HG03097 (cell line): ENCODE measurements around the gene ZNF816.
"Not testable (repeated sequence)": the region's sequence is repeated elsewhere in the genome, so short reads cannot be mapped to it uniquely, and the experiment has no call there.

Source experiments
- ATAC-seq: cut with Tn5 transposase; IDR thresholded peaks from one replicate; pipeline ENCODE4 v1.9.1; 2021; ENCODE audit not compliant: unreplicated experiment, low FRiP score

Gene ZNF816

DNA sequence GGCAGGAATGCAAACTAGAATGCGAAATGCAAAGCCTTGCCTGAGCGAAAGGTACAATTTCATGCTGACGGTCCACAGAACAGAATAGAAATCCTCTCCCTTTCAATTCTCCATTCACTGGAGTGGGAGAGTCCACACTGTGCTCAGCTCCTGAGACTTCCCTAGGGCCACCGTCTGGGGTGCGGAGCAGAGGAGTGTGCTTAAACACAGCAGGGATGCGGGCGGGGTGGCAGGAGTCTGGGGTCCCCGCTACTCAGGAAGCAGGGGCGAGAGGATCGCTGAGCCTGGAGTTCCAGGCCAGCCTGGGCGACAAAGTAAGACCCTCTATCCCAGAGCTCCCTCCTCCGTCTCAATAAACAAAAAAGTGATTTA lies 552 bp upstream of the ZNF816 start:
- ATAC-seq = no peak

DNA sequence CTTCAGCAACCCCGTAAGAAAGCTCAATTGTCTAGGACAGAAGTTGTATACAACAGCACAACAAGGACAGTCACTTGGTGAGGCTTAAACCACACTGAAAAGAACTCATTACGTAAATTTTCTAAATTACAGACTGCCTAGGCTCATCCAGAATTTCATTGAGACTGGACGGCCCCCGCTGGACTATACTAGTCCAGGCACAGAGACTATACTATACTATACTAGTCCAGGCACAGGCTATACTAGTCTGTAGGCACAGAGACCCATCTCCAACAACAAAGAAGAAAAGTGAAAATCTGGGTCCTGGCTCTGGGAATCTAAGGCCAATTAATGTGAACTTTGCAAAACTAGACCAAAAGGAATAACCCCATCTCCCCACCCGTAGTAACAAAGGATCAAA lies 700 bp downstream of the ZNF816 start:
- no peak for ATAC-seq

DNA sequence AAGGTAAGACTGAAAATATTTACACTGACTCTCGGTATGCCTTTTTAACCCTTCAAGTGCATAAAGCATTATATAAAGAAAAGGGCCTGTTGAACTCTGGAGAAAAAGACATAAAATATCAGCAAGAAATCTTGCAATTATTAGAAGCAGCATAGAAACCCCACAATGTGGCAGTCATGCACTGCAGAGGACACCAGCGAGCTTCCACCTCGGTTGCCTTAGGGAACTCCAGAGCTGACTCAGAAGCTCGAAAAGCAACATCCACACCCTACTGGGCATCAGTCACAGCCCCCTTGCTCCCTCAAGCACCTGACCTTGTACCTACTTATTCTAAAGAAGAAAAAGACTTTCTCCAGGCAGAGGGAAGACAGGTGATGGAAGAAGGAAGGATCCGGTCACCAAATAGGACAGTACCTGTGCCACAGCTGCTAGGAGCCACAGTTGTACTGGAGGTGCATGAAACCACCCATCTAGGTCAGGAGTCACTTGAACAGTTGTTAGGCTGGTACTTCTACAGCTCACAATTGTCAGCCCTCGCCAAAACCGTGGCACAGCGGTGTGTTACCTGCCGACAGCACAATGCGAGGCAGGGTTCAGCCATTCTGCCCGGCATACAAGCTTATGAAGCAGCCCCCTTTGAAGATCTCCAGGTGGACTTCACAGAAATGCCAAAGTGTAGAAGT lies 2.9 kb downstream of the ZNF816 start:
- no peak for ATAC-seq

DNA sequence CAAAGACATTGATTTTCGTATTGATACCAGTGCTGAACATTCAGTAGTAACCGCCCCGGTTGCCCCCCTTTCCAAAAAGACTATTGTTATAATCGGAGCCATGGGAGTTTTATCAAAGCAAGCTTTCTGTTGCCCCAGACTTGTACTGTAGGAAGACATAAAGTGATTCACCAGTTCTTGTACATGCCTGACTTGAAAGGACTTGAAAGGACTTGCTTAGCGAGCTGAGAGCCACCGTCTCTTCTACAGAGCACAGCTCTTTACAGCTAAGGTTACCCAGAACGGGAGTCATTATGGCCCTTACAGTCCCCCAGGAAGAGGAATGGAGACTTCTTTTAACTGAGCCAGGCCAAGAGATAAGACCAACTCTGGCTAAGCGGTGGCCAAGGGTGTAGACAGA lies 5.1 kb downstream of the ZNF816 start:
- no peak for ATAC-seq

DNA sequence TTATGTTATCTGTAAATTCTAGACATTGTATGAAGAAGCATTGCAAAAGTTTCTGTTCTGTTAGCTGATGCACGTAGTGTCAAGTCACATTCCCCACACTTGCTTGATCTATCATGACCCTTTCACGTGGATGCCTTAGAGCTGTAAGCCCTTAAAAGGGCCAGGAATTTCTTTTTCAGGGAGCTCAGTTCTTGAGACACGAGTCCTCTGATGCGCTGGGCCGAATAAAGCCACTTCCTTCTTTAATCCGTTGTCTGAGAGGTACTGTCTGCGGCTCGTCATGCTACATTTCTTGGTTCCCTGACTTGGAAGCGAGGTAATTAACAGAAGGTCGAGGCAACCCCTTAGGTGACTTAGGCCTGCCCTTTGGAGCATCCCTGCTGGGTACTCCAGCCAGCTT lies 5.8 kb downstream of the ZNF816 start:
- ATAC-seq = no peak

DNA sequence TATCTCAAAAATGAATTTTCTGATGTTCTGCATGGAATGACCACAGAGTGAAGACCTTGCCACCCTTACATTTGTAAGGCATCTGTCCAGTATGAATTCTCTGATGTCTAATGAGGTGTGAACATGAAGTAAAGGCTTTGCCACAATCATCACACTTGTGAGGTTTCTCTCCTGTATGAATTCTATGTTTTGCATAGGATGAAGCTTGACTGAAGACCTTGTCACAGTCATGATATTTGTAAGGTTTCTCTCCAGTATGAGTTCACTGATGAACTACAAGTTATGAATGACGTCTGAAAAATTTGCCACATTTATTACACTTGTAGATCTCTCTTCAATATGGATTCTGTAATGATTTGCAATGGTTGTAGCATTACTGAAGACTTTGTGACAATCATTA lies 13.3 kb downstream of the ZNF816 start:
- no peak for ATAC-seq

DNA sequence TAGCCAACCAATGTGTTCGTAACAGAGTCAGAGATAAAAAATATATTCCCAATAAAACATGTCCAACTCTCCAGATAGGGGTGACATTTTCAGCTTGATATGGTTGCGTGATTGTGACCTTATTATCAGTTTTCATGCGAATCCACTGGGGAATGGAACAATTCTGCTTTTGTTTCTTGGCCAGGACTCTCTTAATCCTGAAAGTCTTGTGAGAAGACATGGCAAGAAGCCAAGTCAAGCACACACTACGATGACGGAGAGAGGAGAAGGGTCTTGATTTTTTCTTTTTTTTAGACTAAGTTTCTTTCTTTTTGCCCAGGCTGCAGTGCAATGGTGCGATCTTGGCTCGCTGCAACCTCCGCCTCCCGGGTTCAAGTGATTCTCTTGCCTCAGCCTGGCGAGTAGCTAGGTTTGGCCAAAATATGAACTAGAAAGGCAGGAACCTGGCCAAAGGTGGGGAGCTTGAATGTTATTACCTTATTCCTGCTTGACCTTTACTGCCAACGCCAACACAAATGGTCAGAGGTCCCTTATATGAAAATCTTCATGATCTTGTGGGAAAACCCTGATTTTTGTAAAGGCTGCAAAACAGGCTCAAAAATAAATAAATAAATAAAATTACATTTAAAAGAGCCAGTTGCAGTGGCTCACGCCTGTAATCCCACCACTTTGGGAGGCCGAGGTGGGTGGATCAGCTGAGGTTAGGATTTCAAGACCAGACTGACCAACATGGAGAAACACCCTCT lies 14.5 kb downstream of the ZNF816 start:
- ATAC-seq = no peak

DNA sequence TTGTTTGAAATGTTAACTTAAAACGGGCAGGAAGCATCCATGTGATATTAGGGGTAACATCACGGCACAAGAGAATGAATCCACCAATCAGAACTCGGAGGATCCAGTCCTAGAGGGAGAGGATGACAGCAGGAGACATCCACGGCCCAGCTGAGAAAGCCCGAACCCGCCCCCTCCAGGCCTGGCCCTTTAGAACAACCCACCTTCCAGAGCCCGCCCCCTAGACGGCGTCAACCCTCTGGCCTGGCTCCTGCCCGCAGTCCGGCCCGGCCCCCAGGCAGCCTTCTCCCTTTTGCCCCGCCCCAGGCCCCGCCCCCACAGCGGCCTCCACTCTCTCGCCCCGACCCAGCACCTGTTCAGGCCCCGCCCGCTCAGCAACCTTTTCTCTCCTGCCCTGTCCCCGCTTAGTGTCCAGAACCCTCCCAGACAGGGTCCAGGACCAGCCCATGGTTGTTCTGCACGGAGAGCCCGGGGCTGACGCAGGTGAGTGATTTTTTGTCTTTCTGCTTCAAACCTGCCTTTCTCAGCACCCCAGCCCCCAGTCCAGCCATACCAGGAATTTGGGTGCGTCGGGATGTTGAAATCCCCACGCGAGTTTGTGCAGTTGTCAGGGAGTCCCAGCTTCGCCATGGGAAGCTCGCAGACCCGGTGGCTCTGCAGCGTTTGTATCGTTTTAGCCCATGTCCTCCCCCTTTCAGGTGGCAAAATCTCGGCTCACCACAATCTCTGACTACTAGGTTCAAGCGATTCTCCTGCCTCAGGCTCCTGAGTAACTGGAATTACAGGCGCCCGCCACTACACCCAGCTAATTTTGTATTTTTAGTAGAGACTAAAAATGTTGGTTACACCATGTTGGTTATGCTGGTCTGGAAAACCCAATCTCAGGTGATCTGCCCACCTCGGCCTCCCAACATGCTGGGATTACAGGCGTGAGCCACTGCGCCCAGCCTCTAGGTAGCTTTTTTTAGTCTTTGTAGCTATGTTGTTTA lies 16.1 kb downstream of the ZNF816 start:
- no peak for ATAC-seq

DNA sequence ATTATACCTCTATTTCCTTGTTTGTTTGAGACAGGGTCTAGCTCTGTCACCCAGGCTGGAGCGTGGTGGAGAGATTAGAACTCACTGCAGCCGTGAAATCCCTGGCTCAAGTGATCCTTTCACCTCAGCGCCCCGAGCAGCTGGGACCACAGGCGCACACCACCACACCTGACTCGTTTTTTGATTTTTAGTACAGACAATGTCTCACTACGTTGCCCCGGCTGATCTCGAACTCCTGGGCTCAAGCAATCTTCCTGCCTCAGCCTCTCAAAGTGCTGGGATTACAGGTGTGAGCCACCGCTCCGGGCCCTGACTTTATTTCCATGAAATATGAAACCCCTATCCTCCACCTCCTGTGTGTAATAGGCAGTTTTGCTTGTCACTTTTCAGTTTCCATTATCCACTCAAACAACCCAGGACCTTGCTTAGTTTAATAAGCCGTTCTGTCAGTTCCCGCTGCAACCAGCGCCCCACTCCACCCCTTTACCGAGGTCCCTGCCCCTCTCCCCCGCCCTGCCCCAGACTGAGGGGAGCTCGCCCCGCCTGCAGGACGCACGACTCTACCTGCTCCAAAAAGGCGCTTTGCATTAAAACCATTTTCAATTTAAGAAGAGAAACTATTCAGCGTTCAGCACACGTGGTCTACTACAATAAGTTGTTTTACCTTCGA lies 16.9 kb downstream of the ZNF816 start:
- no peak for ATAC-seq

DNA sequence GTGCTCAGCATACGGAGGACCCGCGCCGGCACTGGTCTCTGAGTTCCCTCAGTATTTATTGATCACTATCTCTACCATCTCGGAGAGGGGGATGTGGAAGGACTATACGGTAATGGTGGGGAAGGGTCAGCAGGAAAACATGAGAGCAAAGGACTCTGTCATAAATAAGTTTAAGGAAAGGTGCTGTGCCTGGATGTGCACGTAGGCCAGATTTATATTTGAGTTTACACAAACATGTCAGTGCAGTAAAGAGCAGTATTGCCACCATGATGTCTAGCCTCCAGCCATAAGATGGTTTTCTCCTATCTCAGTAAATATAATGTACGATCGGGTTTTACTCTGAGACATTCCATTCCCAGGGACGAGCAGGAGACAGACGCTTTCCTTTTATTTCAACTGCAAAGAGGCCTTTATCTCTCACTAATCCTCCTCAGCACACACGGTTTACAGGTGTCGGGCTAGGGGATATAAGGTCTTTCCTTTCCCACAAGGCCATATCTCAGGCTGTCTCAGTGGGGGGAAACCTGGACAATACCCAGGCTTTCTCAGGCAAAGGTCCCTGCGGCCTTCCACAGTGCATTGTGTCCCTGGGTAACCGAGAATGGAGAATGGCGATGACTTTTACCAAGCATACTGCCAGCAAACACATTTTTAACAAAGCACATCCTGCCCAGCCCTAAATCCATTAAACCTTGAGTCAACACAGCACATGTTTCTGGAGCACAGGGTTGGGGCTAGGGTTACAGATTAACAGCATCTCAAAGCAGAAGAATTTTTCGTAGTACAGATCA lies 17.8 kb downstream of the ZNF816 start:
- not testable (repeated sequence) for ATAC-seq

DNA sequence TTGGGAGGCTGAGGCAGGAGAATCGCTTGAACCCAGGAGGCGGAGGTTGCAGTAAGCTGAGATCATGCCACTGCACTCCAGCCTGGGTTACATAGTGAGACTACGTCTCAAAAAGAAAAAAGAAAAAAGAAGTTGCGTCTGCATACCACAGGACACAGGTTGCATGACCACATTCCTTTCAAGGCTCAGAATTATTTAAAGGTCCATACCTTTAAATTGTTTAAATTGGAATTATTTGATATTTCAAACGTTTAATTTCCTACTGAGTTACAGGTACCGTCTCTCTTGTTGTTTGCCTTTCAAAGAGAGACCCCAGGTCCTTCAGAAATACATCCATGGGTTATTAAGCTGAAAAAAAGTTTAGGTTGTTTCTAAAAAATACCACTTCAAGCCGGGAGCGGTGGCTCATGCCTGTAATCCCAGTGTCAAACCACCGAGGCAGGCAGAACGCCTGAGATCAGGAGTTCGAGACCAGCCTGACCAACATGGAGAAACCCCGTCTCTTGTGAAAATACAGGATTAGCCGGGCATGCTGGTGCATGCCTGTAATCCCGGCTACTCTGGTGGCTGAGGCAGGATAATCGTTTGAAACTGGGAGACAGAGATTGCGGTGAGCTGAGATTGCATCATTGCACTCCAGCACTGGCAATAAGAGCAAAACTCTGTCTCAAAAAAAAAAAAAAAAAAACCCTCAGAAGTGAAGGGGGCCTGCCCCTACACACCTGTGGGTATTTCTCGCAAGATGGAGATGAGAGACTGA lies 18.6 kb downstream of the ZNF816 start:
- no peak for ATAC-seq

DNA sequence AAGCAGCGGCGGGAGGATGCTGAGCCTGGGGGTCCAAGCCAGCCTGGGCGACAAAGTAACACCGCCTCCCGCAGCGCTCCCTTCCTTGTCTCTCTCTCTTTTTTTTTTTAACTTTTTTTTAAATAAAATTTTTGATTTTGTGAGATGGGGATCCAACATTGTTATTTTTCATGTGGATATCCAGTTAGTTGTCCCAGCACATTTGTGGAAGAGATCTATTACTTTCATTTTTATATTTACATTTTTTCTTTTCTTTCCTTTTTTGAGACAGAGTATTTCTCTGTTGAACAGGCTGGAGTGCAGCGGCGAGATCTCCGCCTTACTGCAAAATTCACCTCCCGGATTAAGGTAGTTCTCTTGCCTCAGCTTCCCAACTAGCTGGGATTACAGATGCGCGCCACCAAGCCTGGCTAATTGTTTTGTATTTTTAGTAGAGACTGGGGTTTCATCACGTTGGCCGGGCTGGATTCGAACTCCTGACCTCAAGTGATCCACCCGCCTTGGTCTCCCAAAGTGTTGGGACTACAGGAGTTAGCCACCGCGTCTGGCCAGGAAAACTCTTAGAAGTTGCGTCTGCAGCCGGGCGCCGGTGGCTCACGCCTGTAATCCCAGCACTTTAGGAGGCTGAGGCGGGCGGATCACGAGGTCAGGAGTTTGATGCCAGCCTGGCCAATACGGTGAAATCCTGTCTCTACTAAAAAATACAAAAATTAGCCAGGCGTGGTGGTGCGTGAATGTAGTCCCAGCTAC lies 19.4 kb downstream of the ZNF816 start:
- no peak for ATAC-seq

DNA sequence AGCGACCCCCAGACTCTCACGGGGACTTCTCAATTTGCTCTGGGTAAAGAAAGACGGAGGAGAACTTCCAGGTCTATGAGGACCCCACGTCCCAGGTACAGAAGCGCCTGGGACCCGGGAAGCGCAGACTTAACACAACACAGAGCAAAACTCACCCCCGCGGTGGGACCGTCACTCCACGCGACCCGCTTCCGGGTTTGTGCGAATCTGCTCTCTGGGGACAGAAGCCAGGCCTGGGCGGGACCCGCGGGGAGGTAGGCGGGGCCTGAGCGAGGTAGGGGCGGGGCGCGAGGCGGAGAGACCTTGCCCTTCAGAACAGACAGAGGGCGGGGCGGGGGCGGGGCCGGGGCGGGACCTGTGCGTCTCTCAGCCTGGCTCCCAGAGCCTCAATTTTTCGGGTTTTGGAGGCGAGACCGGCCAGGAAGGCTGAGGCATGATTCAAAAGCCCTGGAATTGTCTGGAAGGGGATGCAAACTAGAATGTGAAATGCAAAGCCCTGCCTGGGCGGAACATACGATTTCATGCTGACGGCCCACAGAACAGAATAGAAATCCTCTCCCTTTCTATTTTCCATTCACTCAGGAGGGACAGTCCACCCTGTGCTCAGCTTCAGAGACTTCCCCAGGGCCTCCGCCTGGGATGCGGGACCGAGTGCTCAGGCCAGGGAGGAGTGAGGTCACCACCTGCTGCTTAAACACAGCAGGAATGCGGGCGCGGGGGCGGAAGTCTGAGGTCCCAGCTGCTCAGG lies 20.1 kb downstream of the ZNF816 start:
- ATAC-seq = peak; percentile 93

DNA sequence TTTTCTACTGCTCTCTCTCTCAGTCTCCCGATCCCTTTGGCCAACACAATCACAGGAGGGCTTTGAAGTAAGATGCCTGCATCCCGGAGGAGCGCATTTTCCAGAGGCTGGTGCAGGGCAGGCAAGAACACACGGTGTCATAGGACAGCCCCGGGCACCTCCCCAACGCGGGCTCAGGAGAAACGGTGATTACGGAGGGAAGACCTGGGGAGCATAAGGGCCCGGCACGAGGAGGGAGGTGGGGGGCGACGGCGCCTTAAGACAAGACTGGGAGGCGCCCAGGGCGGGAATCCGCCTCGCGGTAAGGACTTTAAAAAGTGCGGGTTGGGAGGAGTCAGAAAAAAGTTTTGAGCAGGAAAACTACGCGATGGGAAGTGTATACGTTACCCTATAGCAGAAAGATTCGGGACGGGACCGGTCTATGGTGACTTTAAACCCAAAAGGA lies 20.7 kb downstream of the ZNF816 start:
- peak; percentile 28 for ATAC-seq

DNA sequence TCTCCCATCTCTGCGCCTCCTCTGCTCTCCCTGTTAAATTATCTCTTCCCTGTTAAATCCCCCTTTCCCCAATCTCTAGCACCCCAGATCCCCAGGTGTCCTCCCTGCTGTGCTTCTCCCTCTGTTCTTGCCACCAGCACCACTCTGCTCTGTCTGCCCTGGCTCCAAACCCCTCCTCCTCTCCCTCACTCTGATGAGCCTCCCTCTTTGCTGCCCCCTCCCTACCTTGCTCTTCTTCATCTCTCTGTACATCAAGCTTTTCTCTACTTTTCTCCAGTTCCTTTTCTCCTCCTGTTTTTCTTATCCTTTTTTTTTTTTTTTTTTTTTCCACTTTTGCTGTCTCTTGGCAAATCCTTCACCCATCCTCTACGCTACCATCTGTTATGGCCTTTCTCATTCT lies 21.2 kb downstream of the ZNF816 start:
- not testable (repeated sequence) for ATAC-seq

DNA sequence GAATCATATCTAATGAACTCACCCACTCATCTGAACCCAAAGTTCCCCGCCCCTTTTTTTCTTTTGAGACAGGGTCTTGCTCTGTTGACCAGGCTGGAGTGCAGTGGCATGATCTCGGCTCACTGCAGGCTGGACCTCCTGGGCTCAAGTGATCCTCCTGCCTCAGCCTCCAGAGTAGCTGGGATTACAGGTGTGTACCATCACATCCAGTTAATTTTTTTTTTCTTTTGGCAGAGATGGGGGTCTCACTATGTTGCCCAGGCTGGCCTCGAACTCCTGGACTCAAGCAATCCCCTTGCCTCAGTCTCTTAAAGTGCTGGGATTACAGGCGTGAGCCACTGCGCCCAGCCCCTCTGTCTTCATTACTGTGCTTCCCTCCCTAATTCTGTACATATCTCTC lies 21.8 kb downstream of the ZNF816 start:
- not testable (repeated sequence) for ATAC-seq

DNA sequence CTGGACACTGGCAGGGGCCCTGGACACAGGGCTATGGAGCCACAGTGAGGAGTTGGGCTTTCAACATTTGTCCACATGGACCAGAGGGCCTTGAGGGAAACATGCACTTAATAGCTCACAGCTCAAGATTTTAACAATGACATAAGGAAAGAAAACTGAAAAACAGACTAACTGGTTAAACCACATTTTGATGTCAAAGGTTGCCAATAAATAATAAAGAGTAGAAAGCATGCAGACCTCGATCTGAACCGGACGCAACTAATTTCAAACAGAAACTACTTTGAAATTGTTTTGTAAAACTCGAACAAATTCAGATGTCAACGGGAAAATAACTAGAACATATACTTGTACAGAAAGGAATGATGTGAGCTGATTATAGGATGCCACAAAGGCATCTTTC lies 23.9 kb downstream of the ZNF816 start:
- no peak for ATAC-seq

DNA sequence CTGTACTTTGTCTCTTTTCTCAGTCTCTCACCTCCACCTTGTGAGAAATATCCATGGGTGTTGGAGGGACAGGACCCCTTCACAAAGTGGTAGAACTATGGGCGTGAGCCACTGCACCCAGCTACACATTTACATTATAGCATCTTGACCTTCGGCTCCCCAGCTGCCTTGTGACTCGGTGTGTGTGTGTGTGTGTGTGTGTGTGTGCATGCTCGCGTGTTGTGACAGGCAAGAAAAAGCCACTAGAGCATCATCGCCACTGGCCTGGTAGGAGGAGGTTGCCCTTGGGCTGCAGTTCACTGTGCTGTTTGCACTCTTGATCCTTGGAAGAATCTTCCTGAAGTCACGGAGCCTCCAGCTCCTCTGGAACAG lies 25.7 kb downstream of the ZNF816 start:
- no peak for ATAC-seq
